ENCODE results near the gene TFRC.
"Not testable (repeated sequence)": the region's sequence is repeated elsewhere in the genome, so short reads cannot be mapped to it uniquely, and the experiment has no call there.

TFRC gene

DNA sequence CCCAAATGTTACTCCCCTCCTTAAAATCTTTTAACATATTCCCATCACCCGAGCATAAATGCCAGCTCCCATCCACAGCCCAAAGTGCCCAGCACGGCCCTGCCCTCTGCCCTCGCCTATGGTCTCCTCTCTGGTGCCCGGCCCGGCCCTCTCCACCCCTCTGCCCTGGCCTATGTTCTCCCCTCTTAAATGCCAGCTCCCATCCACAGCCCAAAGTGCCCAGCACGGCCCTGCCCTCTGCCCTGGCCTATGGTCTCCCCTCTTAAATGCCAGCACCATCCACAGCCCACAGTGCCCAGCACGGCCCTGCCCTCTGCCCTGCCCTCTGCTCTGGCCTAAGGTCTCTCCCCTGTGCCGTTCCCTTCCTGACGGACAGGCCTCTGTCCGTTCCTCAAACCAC is 76.6 kb downstream of the TFRC start:
- DNase-seq, result not testable (repeated sequence)

DNA sequence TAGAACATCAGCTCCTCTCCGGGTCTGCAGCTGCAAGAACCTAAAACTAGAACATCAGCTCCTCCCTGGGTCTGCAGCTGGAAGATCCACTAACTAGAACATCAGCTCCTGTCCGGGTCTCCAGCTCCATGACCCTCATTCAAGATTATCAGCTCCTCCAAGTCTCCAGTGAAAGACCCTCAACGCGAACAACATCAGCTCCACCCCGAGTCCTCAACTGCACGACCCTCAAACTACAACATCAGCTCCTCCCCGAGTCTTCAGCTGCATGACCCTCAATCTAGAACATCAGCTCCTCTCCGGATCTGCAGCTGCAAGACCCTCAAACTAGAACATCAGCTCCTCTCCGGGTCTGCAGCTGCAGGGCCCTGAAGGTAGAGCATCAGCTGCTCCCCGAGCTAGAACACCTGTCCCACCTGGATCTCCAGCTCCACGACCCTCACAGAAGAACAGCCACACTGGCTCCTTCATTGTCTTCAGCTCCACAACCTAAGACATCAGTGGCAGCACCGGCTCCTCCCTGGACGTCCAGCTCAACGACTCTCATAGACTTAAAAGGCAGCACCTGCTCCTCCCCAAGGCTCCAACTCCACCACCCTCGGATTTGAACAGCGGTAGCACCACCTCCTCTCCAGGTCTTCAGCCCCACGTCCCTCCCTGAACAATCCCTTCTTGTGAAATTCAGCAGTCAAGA is 77.4 kb downstream of the TFRC start:
- not testable (repeated sequence) for DNase-seq

- DNase-seq, result no peak
Observed at GRCh38 chr3:196003611-196004010, 78.3 kb downstream of the TFRC start.

GRCh38 chr3:196002721-196003120 is 79.2 kb downstream of the TFRC start:
- DNase-seq, result not testable (repeated sequence)

GRCh38 chr3:196001240-196001639 is 80.7 kb downstream of the TFRC start:
- not testable (repeated sequence) for DNase-seq

- DNase-seq, result not testable (repeated sequence)
Observed at GRCh38 chr3:196000360-196000950, 81.4 kb downstream of the TFRC start.

GRCh38 chr3:195999896-196000295 is 82.0 kb downstream of the TFRC start:
- no peak for DNase-seq

All from anterior cingulate cortex (tissue), 58 donors.